ENCODE results near the gene KPRP. TPM values are rescaled to one million over a fixed set of nuclear protein-coding genes. Genes with fewer than 3 reads are reported as not detected.

The KPRP gene, protein sequence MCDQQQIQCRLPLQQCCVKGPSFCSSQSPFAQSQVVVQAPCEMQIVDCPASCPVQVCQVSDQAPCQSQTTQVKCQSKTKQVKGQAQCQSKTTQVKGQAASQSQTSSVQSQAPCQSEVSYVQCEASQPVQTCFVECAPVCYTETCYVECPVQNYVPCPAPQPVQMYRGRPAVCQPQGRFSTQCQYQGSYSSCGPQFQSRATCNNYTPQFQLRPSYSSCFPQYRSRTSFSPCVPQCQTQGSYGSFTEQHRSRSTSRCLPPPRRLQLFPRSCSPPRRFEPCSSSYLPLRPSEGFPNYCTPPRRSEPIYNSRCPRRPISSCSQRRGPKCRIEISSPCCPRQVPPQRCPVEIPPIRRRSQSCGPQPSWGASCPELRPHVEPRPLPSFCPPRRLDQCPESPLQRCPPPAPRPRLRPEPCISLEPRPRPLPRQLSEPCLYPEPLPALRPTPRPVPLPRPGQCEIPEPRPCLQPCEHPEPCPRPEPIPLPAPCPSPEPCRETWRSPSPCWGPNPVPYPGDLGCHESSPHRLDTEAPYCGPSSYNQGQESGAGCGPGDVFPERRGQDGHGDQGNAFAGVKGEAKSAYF
- not detected for total RNA-seq

DNA sequence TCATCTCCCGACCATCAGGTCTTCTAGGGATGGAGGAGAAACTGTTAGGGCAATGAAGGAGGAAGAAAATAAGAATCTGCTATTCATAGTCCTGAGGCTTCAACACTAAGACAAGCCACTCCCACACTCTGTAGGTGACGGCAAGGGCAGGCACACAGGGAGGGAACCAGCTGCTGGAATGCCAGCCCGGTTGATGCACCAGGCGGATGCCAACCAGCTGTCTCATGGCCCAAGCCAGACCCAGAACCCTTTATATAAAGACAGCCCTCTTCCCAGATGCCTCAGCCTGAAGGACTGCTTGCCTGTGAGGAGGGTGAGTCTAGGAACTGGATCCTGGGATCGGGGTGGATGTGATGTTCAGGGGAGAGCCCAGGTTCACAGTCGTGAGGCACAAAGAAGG is at the start of gene KPRP:
Gene KPRP (plus strand): TSS at position 279 of the 400 bp plus-strand sequence. CDS start 1,564 bp downstream, outside the sequence.
- Mint-ChIP-seq H3K4me3 (no peak within 1 kb of the TSS), H3K27ac (no peak within 1 kb of the TSS), H3K9me3 (ENCODE audit: insufficient read depth) (no peaks in the 10 kb centered on the region), H3K27me3 (ENCODE audit: low read depth) (peaks cover 2% of the 10 kb centered on the region), H3K36me3 (ENCODE audit: low read depth) (no peaks in the 10 kb centered on the region), H3K4me1 (ENCODE audit: low read depth) (no peaks in the 10 kb centered on the region)
- DNase-seq (no peak), ATAC-seq (no peak)
- CTCF ChIA-PET: no interaction called here
- POLR2A ChIA-PET: no interaction called here

- H3K9me3 Mint-ChIP-seq (ENCODE audit: insufficient read depth): no peaks in the 10 kb centered on the region
- H3K27ac Mint-ChIP-seq: no peak overlapping the region
- ATAC-seq (no peak), DNase-seq (no peak)
- POLR2A ChIA-PET: no interaction called here
- peaks cover 5% of the 10 kb centered on the region for H3K27me3 Mint-ChIP-seq (ENCODE audit: low read depth)
- H3K36me3 Mint-ChIP-seq (ENCODE audit: low read depth): no peaks in the 10 kb centered on the region
- CTCF ChIA-PET: no interaction called here
- no peak overlapping the region for H3K4me3 Mint-ChIP-seq
- no peaks in the 10 kb centered on the region for H3K4me1 Mint-ChIP-seq (ENCODE audit: low read depth)
These were observed 39.6 kb upstream of the KPRP start for GRCh38 chr1:152718238-152718637.

DNA sequence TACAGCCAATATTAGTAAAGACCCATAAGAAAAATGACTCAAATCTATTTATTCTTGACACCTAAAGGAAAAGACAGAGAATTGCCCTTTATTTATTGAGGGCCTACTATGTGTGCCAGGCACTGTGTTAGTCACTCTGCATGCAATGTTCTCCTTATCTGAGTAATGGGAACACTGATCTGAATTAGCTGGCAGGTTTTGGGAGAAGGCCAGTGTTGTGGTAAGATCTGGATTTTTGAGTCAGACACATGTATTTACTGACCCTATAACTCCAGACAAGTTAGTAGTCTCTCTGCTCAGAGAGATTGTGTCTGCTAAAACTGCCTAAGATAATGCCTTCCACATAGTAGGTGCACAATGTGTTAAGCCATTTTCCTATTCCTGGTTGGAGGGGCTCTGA is 32.6 kb upstream of the KPRP start:
- Mint-ChIP-seq H3K27ac (no peak overlapping the region), H3K9me3 (ENCODE audit: insufficient read depth) (no peaks in the 10 kb centered on the region), H3K4me1 (ENCODE audit: low read depth) (no peaks in the 10 kb centered on the region), H3K4me3 (no peak overlapping the region), H3K27me3 (ENCODE audit: low read depth) (peaks cover 2% of the 10 kb centered on the region), H3K36me3 (ENCODE audit: low read depth) (no peaks in the 10 kb centered on the region)
- ChIA-PET POLR2A (no interaction called here), CTCF (no interaction called here)
- no peak for DNase-seq
- no peak for ATAC-seq

- Mint-ChIP-seq H3K27ac (no peak overlapping the region), H3K9me3 (ENCODE audit: insufficient read depth) (no peaks in the 10 kb centered on the region), H3K4me1 (ENCODE audit: low read depth) (no peaks in the 10 kb centered on the region), H3K4me3 (no peak overlapping the region), H3K27me3 (ENCODE audit: low read depth) (peaks cover 5% of the 10 kb centered on the region), H3K36me3 (ENCODE audit: low read depth) (no peaks in the 10 kb centered on the region)
- DNase-seq: no peak
- no peak for ATAC-seq
- POLR2A ChIA-PET: no interaction called here
- CTCF ChIA-PET: no interaction called here
These were observed 28.8 kb upstream of the KPRP start for GRCh38 chr1:152728986-152729385.

GRCh38 chr1:152735648-152736047 is 22.2 kb upstream of the KPRP start:
- POLR2A ChIA-PET: interaction anchor here (0.6 kb wide), 1 partner anchor 625 kb away, joined by 3 read pairs; no protein-coding TSS in a partner anchor
- H3K4me1 Mint-ChIP-seq (ENCODE audit: low read depth): no peaks in the 10 kb centered on the region

DNA sequence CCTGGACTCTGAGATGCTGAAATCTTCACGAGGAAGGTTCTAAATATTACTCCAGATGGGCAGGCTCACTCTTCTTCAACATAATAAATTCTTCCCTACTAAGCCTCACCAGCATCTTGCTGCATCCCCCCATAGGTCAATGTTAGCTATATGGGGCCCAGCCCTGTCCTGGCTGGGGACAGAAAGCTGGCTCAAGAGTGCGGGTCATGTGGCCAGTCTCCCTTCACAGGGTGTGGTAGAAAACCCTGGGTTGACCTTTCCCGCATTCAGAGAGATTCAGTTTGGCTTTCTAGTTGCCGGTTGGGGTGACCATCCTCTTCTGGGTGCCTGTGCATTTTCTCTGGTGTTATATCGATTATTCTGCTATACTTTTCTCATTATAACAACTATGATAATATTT is 19.8 kb upstream of the KPRP start:
- Mint-ChIP-seq H3K4me3 (no peak overlapping the region), H3K27me3 (ENCODE audit: low read depth) (peaks cover 16% of the 10 kb centered on the region)

More at GRCh38 chr1:152735648-152736047, 22.2 kb upstream of the KPRP start:
- H3K4me3 Mint-ChIP-seq: no peak overlapping the region
- no peak overlapping the region for H3K27ac Mint-ChIP-seq
- H3K27me3 Mint-ChIP-seq (ENCODE audit: low read depth): peaks cover 6% of the 10 kb centered on the region
- no peaks in the 10 kb centered on the region for H3K36me3 Mint-ChIP-seq (ENCODE audit: low read depth)
- ATAC-seq (no peak), DNase-seq (no peak)
- CTCF ChIA-PET: no interaction called here
- H3K9me3 Mint-ChIP-seq (ENCODE audit: insufficient read depth): no peaks in the 10 kb centered on the region

DNA sequence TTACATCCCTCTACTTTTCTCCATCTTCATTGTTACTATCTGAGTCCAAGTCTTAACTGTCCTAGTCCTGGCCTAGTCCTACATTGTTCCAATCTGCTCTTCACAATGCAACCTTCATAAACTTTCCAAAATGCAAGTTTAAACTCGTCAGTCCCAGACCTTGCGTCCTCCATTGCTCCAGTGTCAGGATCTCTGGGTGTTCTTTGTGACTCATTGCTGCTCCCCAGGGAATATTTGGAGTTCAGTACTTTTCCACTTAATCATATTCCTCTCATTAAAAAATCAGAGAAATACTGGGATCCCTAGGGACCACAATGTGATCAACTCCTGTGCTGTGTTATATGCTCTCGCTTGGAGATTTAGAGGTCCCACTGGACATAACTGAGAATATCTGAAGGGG is 18.0 kb upstream of the KPRP start:
- DNase-seq: no peak
- Mint-ChIP-seq H3K36me3 (ENCODE audit: low read depth) (no peaks in the 10 kb centered on the region), H3K27me3 (ENCODE audit: low read depth) (peaks cover 13% of the 10 kb centered on the region), H3K9me3 (ENCODE audit: insufficient read depth) (no peaks in the 10 kb centered on the region), H3K4me3 (no peak overlapping the region), H3K4me1 (ENCODE audit: low read depth) (no peaks in the 10 kb centered on the region), H3K27ac (no peak overlapping the region)
- CTCF ChIA-PET: no interaction called here
- POLR2A ChIA-PET: no interaction called here
- ATAC-seq: no peak

More for the DNA sequence above, 19.8 kb upstream of the KPRP start:
- DNase-seq (no peak), ATAC-seq (no peak)
- H3K36me3 Mint-ChIP-seq (ENCODE audit: low read depth): no peaks in the 10 kb centered on the region
- CTCF ChIA-PET: no interaction called here
- no peaks in the 10 kb centered on the region for H3K9me3 Mint-ChIP-seq (ENCODE audit: insufficient read depth)
- no peaks in the 10 kb centered on the region for H3K4me1 Mint-ChIP-seq (ENCODE audit: low read depth)
- POLR2A ChIA-PET: no interaction called here
- H3K27ac Mint-ChIP-seq: no peak overlapping the region

- Mint-ChIP-seq H3K9me3 (ENCODE audit: insufficient read depth) (no peaks in the 10 kb centered on the region), H3K4me3 (no peak overlapping the region)
- ATAC-seq: no peak
These were observed 16.2 kb upstream of the KPRP start for GRCh38 chr1:152741656-152742055.

GRCh38 chr1:152743371-152744145 is 14.3 kb upstream of the KPRP start:
- DNase-seq (no peak), ATAC-seq (no peak)
- ChIA-PET POLR2A (no interaction called here), CTCF (no interaction called here)
- Mint-ChIP-seq H3K9me3 (ENCODE audit: insufficient read depth) (no peaks in the 10 kb centered on the region), H3K4me3 (no peak overlapping the region), H3K4me1 (ENCODE audit: low read depth) (no peaks in the 10 kb centered on the region), H3K36me3 (ENCODE audit: low read depth) (no peaks in the 10 kb centered on the region), H3K27me3 (ENCODE audit: low read depth) (peaks cover 14% of the 10 kb centered on the region), H3K27ac (no peak overlapping the region)

More at GRCh38 chr1:152741656-152742055, 16.2 kb upstream of the KPRP start:
- Mint-ChIP-seq H3K36me3 (ENCODE audit: low read depth) (no peaks in the 10 kb centered on the region), H3K27ac (no peak overlapping the region), H3K4me1 (ENCODE audit: low read depth) (no peaks in the 10 kb centered on the region), H3K27me3 (ENCODE audit: low read depth) (peaks cover 13% of the 10 kb centered on the region)
- CTCF ChIA-PET: no interaction called here
- POLR2A ChIA-PET: no interaction called here
- no peak for DNase-seq

DNA sequence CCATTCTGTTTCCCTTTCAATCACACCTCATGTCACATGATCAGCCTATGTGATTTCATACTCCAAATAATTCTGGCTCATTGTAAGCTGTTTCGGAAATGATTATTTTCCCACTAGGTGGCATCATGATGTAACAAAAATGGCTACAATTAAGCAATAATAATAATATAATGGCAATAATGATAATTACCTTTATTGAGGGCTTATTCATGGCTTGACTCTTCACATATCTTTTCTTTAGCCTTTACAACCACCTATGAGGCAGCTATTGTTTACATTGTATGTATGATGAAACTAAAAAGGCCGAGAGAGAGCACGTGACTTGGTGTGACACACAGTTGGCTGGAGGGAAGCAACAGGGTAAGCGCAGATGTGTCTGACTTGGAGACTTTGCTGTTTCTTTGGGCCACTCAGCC is 12.5 kb upstream of the KPRP start:
- ChIA-PET POLR2A (no interaction called here), CTCF (interaction anchor here (1.0 kb wide), 1 partner anchor 287 kb away, joined by 3 read pairs; no protein-coding TSS in a partner anchor)
- Mint-ChIP-seq H3K9me3 (ENCODE audit: insufficient read depth) (no peaks in the 10 kb centered on the region), H3K4me1 (ENCODE audit: low read depth) (no peaks in the 10 kb centered on the region), H3K27ac (no peak overlapping the region), H3K36me3 (ENCODE audit: low read depth) (no peaks in the 10 kb centered on the region), H3K4me3 (no peak overlapping the region), H3K27me3 (ENCODE audit: low read depth) (peaks cover 18% of the 10 kb centered on the region)
- no peak for ATAC-seq
- DNase-seq: no peak

GRCh38 chr1:152745765-152746444 is 11.9 kb upstream of the KPRP start:
- Mint-ChIP-seq H3K4me1 (ENCODE audit: low read depth) (no peaks in the 10 kb centered on the region), H3K27me3 (ENCODE audit: low read depth) (peaks cover 19% of the 10 kb centered on the region), H3K36me3 (ENCODE audit: low read depth) (no peaks in the 10 kb centered on the region), H3K27ac (no peak overlapping the region), H3K4me3 (no peak overlapping the region), H3K9me3 (ENCODE audit: insufficient read depth) (no peaks in the 10 kb centered on the region)
- ATAC-seq (no peak), DNase-seq (no peak)
- ChIA-PET CTCF (interaction anchor here (1.0 kb wide), 1 partner anchor 287 kb away, joined by 3 read pairs; no protein-coding TSS in a partner anchor), POLR2A (no interaction called here)

DNA sequence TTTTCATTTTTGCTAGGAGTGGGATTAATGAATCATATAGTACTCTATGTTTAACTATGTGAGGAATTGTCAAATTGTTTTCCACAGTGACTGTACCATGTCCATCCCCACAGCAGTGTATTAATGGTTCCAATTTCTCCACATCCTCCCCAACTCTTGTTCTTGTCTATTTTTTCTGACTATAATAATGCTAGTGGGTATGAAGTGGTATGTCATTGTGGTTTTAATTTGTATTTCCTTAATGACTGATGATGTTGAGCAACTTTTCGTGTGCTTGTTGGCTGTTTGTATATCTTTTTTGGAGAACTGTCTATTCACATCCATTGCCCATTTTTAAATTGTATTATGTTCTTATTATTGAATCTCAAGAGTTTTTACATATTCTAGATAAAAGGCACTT is 10.0 kb upstream of the KPRP start:
- Mint-ChIP-seq H3K27ac (no peak overlapping the region), H3K36me3 (ENCODE audit: low read depth) (no peaks in the 10 kb centered on the region), H3K9me3 (ENCODE audit: insufficient read depth) (no peaks in the 10 kb centered on the region), H3K4me1 (ENCODE audit: low read depth) (no peaks in the 10 kb centered on the region), H3K4me3 (no peak overlapping the region), H3K27me3 (ENCODE audit: low read depth) (peaks cover 14% of the 10 kb centered on the region)
- CTCF ChIA-PET: no interaction called here
- DNase-seq (no peak), ATAC-seq (no peak)
- POLR2A ChIA-PET: no interaction called here

Measured in activated CD8-positive, alpha-beta T cell treated with anti-CD3 and anti-CD28 coated beads, Interleukin-2, amount 10 ng/mL, durations not matched to agents 7 days and 5 days (primary cell).